Right cardiac atrium (tissue), 5 donors: ENCODE measurements around the gene ZDHHC11. TPM values are rescaled to one million over a fixed set of nuclear protein-coding genes. Genes with fewer than 3 reads are reported as not detected.
"Not testable (repeated sequence)": the region's sequence is repeated elsewhere in the genome, so short reads cannot be mapped to it uniquely, and the experiment has no call there.

Source experiments
- ATAC-seq, 2 donors: fragments of 200-7000 bp; cut with Tn5 transposase; one replicate each; pipeline versions ENCODE4 v1.8.0 to v1.9.1; 2020; ENCODE audit warnings: moderate library complexity in 2 of 2, mild to moderate bottlenecking in 1 of 2
- DNase-seq, 3 donors: peaks; one replicate each; pipeline ENCODE4 v3.0.0-alpha.2; 2020
- H3K27ac ChIP-seq: one replicate; pipeline ENCODE4 v1.5.1; 2013; ENCODE audit warnings: mild to moderate bottlenecking, low read length, control low read depth, moderate library complexity
- H3K27me3 ChIP-seq: one replicate; pipeline ENCODE4 v1.6.1; 2013; ENCODE audit not compliant: control insufficient read depth, insufficient read depth
- H3K4me1 ChIP-seq: one replicate; pipeline ENCODE4 v1.6.1; 2013; ENCODE audit warnings: low read length; ENCODE audit not compliant: control insufficient read depth, insufficient read depth
- H3K4me3 ChIP-seq: one replicate; pipeline ENCODE4 v1.5.1; 2013; ENCODE audit warnings: low read length, control low read depth
- H3K9me3 ChIP-seq: one replicate; pipeline ENCODE4 v1.6.1; 2013; ENCODE audit warnings: low read length; ENCODE audit not compliant: control insufficient read depth
- WGBS: extraction: QIAGEN DNeasy Blood & Tissue Kit; methylation state at CpG from one replicate; pipeline ENCODE4 v1.1.7; 2013; 5-methylcytosine and 5-hydroxymethylcytosine counted together
- intact Hi-C, 4 donors: fragments of 100-400 bp; cut with DNase I; formaldehyde crosslinking; loops; one replicate each; pipeline versions ENCODE4 v1.11.0 to v1.14.0; 2022 to 2023
- polyA plus RNA-seq: library from polyadenylated mRNA; stranded (reverse); fragments of 200-250 nt; gene quantifications from one replicate; pipeline ENCODE4 v1.2.3, GENCODE V29; 2013
- total RNA-seq, 4 donors: library from RNA; stranded (reverse); fragmentation: NEBNext Ultra II Directional; extraction: Animal tissue kit (Norgen Biotek cat#: 25700); gene quantifications; one replicate each; pipeline ENCODE4 v1.2.1, GENCODE V29; 2021
- donor health status: healthy with polysubstance abuse.
- donor health status: DM: no; HTN: yes; CAD: no.
- donor health status: DM: no; HTN: no; CAD: no.
- donor health status: DM: no; HTN: yes; CAD: no; lungs with severe emphysema.
- donor health status: DM: yes; HTN: yes; CAD: no.

ZDHHC11 gene
- total and polyA plus RNA-seq, 5 donors = 5.8 to 66.1 (median 25.0) TPM

- H3K4me1 ChIP-seq = no peaks in the 10 kb centered on the region
- H3K9me3 ChIP-seq = no peaks in the 10 kb centered on the region
- intact Hi-C loops = no loop called here
- 88% methylated on average over 16 of the region's 16 CpGs for WGBS
- H3K27ac ChIP-seq = no peak overlapping the region
- no peak for ATAC-seq
- no peaks in the 10 kb centered on the region for H3K27me3 ChIP-seq
- DNase-seq = peak in 2 of 3 donors; percentile 37 to 47
- no peak overlapping the region for H3K4me3 ChIP-seq
Observed at GRCh38 chr5:856531-857425, 6.0 kb upstream of the ZDHHC11 start.

- H3K27me3 ChIP-seq = no peaks in the 10 kb centered on the region
- H3K4me3 ChIP-seq = no peak overlapping the region
- H3K9me3 ChIP-seq = no peaks in the 10 kb centered on the region
- intact Hi-C loops = no loop called here
- peak in 1 of 2 donors; percentile 29 for ATAC-seq
- H3K27ac ChIP-seq = no peak overlapping the region
- WGBS = 77% methylated on average over 21 of the region's 21 CpGs
- peak in 1 of 3 donors; percentile 53 for DNase-seq
- H3K4me1 ChIP-seq = no peaks in the 10 kb centered on the region
Observed at GRCh38 chr5:855771-856530, 5.2 kb upstream of the ZDHHC11 start.

- WGBS = 89% methylated on average over 32 of the region's 32 CpGs
- intact Hi-C loops = no loop called here
Observed at GRCh38 chr5:854966-855743, 4.4 kb upstream of the ZDHHC11 start.

DNA sequence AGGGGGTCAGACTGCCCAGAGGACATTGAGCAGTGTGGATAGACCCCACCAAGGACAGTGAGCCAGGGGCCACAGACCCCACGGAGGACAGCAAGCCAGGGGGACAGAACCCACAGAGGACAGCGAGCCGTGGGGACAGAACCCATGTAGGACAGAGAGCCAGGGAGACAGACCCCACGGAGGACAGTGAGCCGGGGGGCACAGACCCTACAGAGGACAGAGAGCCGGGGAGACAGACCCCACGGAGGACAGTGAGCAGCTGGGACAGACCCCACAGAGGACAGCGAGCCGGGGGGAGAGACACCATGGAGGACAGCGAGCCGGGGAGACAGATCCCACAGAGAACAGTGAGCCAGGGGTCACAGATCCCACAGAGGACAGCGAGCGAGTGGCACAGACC lies 3.4 kb upstream of the ZDHHC11 start:
- Histone ChIP-seq H3K27me3 (no peaks in the 10 kb centered on the region), H3K4me3 (no peak overlapping the region), H3K9me3 (no peaks in the 10 kb centered on the region), H3K27ac (no peak overlapping the region), H3K4me1 (no peaks in the 10 kb centered on the region)
- DNase-seq = peak; percentile 7 to 40 (median 30)
- WGBS = 79% methylated on average over 13 of the region's 13 CpGs
- no peak for ATAC-seq
- intact Hi-C loops = no loop called here

More at GRCh38 chr5:854966-855743, 4.4 kb upstream of the ZDHHC11 start:
- no peaks in the 10 kb centered on the region for H3K4me1 ChIP-seq
- H3K27ac ChIP-seq = no peak overlapping the region
- no peaks in the 10 kb centered on the region for H3K27me3 ChIP-seq
- H3K4me3 ChIP-seq = no peak overlapping the region
- DNase-seq (peak in 2 of 3 donors; percentile 34 to 42), ATAC-seq (no peak)
- H3K9me3 ChIP-seq = no peaks in the 10 kb centered on the region

GRCh38 chr5:853416-854090 lies 2.8 kb upstream of the ZDHHC11 start:
- H3K27ac ChIP-seq, intact Hi-C loops, H3K27me3 ChIP-seq, ATAC-seq, H3K4me1 ChIP-seq, H3K4me3 ChIP-seq, H3K9me3 ChIP-seq: not testable (repeated sequence)
- 88% methylated on average over 18 of the region's 18 CpGs for WGBS
- DNase-seq = peak in 1 of 3 donors; percentile 22

- intact Hi-C loops = no loop called here
- DNase-seq (peak; percentile 6 to 52 (median 37)), ATAC-seq (no peak)
- Histone ChIP-seq H3K4me3 (no peak overlapping the region), H3K4me1 (no peaks in the 10 kb centered on the region), H3K9me3 (no peaks in the 10 kb centered on the region), H3K27me3 (no peaks in the 10 kb centered on the region), H3K27ac (no peak overlapping the region)
- 92% methylated on average over 55 of the region's 55 CpGs for WGBS
Observed at GRCh38 chr5:852431-853401, 1.9 kb upstream of the ZDHHC11 start.

GRCh38 chr5:852018-852417 lies 1.2 kb upstream of the ZDHHC11 start:
- Histone ChIP-seq H3K4me1 (no peaks in the 10 kb centered on the region), H3K4me3 (no peak overlapping the region), H3K9me3 (no peaks in the 10 kb centered on the region), H3K27me3 (no peaks in the 10 kb centered on the region), H3K27ac (no peak overlapping the region)
- no peak for ATAC-seq
- 58% methylated on average over 5 of the region's 5 CpGs for WGBS
- intact Hi-C loops = no loop called here
- no peak for DNase-seq

- ATAC-seq (no peak), DNase-seq (peak in 2 of 3 donors; percentile 25 to 30)
- H3K9me3 ChIP-seq = no peaks in the 10 kb centered on the region
- no peaks in the 10 kb centered on the region for H3K27me3 ChIP-seq
- 80% methylated on average over 16 of the region's 16 CpGs for WGBS
- H3K27ac ChIP-seq = no peak overlapping the region
- intact Hi-C loops = no loop called here
- H3K4me3 ChIP-seq = no peak overlapping the region
- no peaks in the 10 kb centered on the region for H3K4me1 ChIP-seq
Observed at GRCh38 chr5:851553-851952, 767 bp upstream of the ZDHHC11 start.

DNA sequence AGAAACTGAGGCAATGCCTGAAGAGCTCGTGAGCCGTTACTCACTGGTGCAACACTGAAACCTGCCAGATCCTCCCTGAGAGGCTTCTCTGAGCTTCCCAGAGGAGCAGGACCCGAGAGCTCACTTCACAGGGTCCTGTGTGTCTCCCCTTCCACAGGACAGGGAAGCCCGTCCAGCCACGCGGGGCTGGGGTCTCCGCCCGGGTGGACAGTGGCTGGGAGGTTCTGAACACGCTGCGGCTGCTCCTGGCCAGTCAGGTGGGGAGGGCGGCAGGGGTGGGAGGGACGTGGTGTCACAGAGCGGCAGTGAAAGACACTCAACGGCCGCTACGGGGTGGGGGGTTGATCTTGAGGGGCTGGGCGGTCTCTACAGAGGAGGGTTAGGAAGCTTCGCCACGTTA lies 290 bp upstream of the ZDHHC11 start:
- ATAC-seq = no peak
- intact Hi-C loops = no loop called here
- peak; percentile 13 to 62 (median 45) for DNase-seq
- Histone ChIP-seq H3K9me3 (no peaks in the 10 kb centered on the region), H3K27me3 (no peaks in the 10 kb centered on the region), H3K4me3 (no peak overlapping the region), H3K4me1 (no peaks in the 10 kb centered on the region), H3K27ac (no peak overlapping the region)
- 70% methylated on average over 19 of the region's 19 CpGs for WGBS
